Esophagus squamous epithelium (tissue), 4 donors: Measurements from ENCODE around the gene DYNLRB1.
"Not testable (repeated sequence)": the region's sequence is repeated elsewhere in the genome, so short reads cannot be mapped to it uniquely, and the experiment has no call there.

ENCODE experiments used
- POLR2A ChIP-seq, 4 donors: fragments of 450-650 bp; IDR thresholded peaks; one replicate each; pipeline ENCODE4 v1.6.1; 2017; ENCODE audit warnings: antibody characterized with exemption in 4 of 4, mild to moderate bottlenecking in 4 of 4, moderate library complexity in 3 of 4
- TF ChIP-seq, protein P1 (sequence below), 6 experiments: fragments of 450-650 bp in 4 of 6; fragments of 200-600 bp in 2 of 6; sonication (generic) in 2 of 6; IDR thresholded peaks; one replicate each; pipeline ENCODE4 v1.5.1; 2016 to 2019; ENCODE audit warnings: antibody characterized with exemption in 6 of 6, mild to moderate bottlenecking in 4 of 6, moderate library complexity in 4 of 6

DNA sequence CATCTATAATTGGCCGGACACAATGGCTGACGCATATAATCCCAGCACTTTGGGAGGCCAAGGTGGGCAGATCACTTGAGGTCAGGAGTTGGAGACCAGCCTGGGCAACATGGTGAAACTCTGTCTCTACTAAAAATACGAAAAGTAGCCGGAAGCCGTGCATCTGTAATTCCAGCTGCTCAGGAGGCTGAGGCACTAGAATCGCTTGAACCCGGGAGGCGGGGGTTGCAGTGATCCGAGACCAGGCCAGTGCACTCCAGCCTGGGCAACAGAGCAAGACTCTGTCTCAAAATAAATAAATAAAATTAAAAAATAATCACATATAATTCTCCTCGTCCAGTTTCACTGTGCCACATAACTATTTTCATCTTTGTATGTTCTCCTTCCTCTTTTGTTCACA lies 3.6 kb downstream of the DYNLRB1 start:
- TF ChIP-seq, protein P1, sequence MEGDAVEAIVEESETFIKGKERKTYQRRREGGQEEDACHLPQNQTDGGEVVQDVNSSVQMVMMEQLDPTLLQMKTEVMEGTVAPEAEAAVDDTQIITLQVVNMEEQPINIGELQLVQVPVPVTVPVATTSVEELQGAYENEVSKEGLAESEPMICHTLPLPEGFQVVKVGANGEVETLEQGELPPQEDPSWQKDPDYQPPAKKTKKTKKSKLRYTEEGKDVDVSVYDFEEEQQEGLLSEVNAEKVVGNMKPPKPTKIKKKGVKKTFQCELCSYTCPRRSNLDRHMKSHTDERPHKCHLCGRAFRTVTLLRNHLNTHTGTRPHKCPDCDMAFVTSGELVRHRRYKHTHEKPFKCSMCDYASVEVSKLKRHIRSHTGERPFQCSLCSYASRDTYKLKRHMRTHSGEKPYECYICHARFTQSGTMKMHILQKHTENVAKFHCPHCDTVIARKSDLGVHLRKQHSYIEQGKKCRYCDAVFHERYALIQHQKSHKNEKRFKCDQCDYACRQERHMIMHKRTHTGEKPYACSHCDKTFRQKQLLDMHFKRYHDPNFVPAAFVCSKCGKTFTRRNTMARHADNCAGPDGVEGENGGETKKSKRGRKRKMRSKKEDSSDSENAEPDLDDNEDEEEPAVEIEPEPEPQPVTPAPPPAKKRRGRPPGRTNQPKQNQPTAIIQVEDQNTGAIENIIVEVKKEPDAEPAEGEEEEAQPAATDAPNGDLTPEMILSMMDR (IDR thresholded peaks at IDR 0.05) = not testable (repeated sequence)
- TF ChIP-seq POLR2A (IDR thresholded peaks at IDR 0.05) = not testable (repeated sequence)
